GM12878 (cell line): ENCODE results near the gene LBR.

Experiments
- CTCF ChIP-seq, 3 experiments: IDR thresholded peaks in 2 of 3; conservative IDR thresholded peaks in 1 of 3; 2 replicates each; pipeline ENCODE4 v1.5.1; 2011; ENCODE audit warnings: low read depth in 3 of 3, low read length in 3 of 3, mild to moderate bottlenecking in 3 of 3, control low read depth in 2 of 3, moderate library complexity in 2 of 3, inconsistent platforms in 1 of 3, mixed read lengths in 1 of 3; ENCODE audit not compliant: control insufficient read depth in 2 of 3, insufficient read depth in 1 of 3; ENCODE audit errors: extremely low read depth in 1 of 3
- FOXM1 ChIP-seq: IDR thresholded peaks from 2 replicates; pipeline ENCODE4 v1.6.1; 2012; ENCODE audit warnings: low read depth, mild to moderate bottlenecking, inconsistent platforms, low read length, moderate library complexity
- IKZF2 ChIP-seq, 2 experiments: fragments of 450-650 bp; IDR thresholded peaks; 2 replicates each; pipeline ENCODE4 v1.6.1; 2017; ENCODE audit warnings: mild to moderate bottlenecking in 2 of 2, moderate library complexity in 2 of 2
- JUND ChIP-seq: IDR thresholded peaks from 2 replicates; pipeline ENCODE4 v1.6.1; 2012; ENCODE audit warnings: low read depth, mild to moderate bottlenecking, low read length, improper control_type of control experiment, moderate library complexity
- RCOR1 ChIP-seq: conservative IDR thresholded peaks from 2 replicates; pipeline ENCODE4 v1.6.1; 2012; ENCODE audit warnings: low read depth, low read length, improper control_type of control experiment
- SREBF2 ChIP-seq: IDR thresholded peaks from 2 replicates; pipeline ENCODE4 v1.6.1; 2012; ENCODE audit warnings: mild to moderate bottlenecking, low read length
- SUPT20H ChIP-seq: IDR thresholded peaks from 2 replicates; pipeline ENCODE4 v1.6.1; 2011; ENCODE audit warnings: low read depth, mild to moderate bottlenecking, low read length, moderate library complexity, borderline replicate concordance; ENCODE audit not compliant: control insufficient read depth
- ZBED1 ChIP-seq: IDR thresholded peaks from 2 replicates; pipeline ENCODE4 v1.6.1; 2016; ENCODE audit warnings: borderline replicate concordance

GRCh38 chr1:225407755-225408154 is 20.1 kb downstream of the LBR start:
- TF ChIP-seq JUND: no peak
- TF ChIP-seq IKZF2 (IDR thresholded peaks at IDR 0.05): no peak
- no peak for TF ChIP-seq SUPT20H
- TF ChIP-seq FOXM1: no peak
- TF ChIP-seq RCOR1: no peak
- no peak for TF ChIP-seq ZBED1
- TF ChIP-seq SREBF2: no peak
- no peak for TF ChIP-seq CTCF (IDR thresholded peaks at IDR 0.05 in 2 of 3, conservative IDR thresholded peaks at IDR 0.05 in 1 of 3; ENCODE audit: control insufficient read depth in 2 of 3, extremely low read depth in 1 of 3, insufficient read depth in 1 of 3, low read depth in 3 of 3, low read length in 3 of 3)
